ENCODE measurements around the gene UBAP1. TPM values are rescaled to one million over a fixed set of nuclear protein-coding genes. Genes with fewer than 3 reads are reported as not detected.

The UBAP1 gene
- total and polyA plus RNA-seq, 2 of the 4 experiments (the other 2 are of a cell fraction), result 30.6 to 37.0 TPM

DNA sequence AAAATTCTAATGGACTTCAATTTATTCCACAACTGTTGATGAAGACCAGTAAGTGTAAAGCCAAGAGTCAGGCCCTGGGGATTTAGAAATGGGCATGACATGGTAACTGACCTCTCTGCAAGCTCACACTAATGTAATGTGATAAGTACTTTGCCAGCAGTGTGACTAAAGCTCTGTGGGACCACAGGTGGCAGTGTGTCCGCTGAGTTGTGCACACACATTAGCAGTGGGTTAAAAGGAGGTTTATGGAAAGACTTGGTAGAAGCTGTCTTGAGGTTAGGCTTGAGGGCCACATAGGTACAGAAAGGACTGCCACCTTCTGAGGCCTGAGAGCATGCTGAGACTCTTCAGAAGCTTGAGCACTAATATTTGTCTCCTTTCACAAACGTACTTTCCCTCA, 67.6 kb downstream of the UBAP1 start:
- dilution Hi-C loops (cut with HindIII; ENCODE audit: low sequenced_read_pairs, unreplicated experiment) (no loop called here), intact Hi-C loops (cut with micrococcal nuclease) (no loop called here), in situ Hi-C loops (cut with MboI; ENCODE audit: low sequenced_read_pairs) (no loop called here)
- no peak overlapping the region for H3K23ac ChIP-seq (ENCODE audit: low read depth, low read length)
- no peak overlapping the region for H3K4ac ChIP-seq (ENCODE audit: low read depth, low read length)
- ChIA-PET CTCF (no interaction called here), POLR2A (ENCODE audit: unreplicated experiment) (no interaction called here)
- no peak overlapping the region for H2AFZ ChIP-seq (replicated peaks; ENCODE audit: low read length, poor library complexity)
- TF ChIP-seq, protein P1, sequence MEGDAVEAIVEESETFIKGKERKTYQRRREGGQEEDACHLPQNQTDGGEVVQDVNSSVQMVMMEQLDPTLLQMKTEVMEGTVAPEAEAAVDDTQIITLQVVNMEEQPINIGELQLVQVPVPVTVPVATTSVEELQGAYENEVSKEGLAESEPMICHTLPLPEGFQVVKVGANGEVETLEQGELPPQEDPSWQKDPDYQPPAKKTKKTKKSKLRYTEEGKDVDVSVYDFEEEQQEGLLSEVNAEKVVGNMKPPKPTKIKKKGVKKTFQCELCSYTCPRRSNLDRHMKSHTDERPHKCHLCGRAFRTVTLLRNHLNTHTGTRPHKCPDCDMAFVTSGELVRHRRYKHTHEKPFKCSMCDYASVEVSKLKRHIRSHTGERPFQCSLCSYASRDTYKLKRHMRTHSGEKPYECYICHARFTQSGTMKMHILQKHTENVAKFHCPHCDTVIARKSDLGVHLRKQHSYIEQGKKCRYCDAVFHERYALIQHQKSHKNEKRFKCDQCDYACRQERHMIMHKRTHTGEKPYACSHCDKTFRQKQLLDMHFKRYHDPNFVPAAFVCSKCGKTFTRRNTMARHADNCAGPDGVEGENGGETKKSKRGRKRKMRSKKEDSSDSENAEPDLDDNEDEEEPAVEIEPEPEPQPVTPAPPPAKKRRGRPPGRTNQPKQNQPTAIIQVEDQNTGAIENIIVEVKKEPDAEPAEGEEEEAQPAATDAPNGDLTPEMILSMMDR (conservative IDR thresholded peaks at IDR 0.05; ENCODE audit: low read depth, low read length), result no peak
- TF ChIP-seq POLR2A (IDR thresholded peaks at IDR 0.05; ENCODE audit: low read depth, low read length) (no peak), BHLHE40 (IDR thresholded peaks at IDR 0.05; ENCODE audit: low read depth, low read length) (no peak), MXI1 (IDR thresholded peaks at IDR 0.05; ENCODE audit: borderline replicate concordance, low read depth, low read length) (no peak), CHD1 (IDR thresholded peaks at IDR 0.05; ENCODE audit: low read depth, low read length) (no peak), FOS (IDR thresholded peaks at IDR 0.05; ENCODE audit: low read depth, low read length) (no peak), NFE2L2 (IDR thresholded peaks at IDR 0.05; ENCODE audit: low read depth, low read length) (no peak)
- TF ChIP-seq, protein P2, sequence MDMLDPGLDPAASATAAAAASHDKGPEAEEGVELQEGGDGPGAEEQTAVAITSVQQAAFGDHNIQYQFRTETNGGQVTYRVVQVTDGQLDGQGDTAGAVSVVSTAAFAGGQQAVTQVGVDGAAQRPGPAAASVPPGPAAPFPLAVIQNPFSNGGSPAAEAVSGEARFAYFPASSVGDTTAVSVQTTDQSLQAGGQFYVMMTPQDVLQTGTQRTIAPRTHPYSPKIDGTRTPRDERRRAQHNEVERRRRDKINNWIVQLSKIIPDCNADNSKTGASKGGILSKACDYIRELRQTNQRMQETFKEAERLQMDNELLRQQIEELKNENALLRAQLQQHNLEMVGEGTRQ (IDR thresholded peaks at IDR 0.05; ENCODE audit: low read depth, low read length), result no peak
- no peak overlapping the region for H2BK5ac ChIP-seq (ENCODE audit: low read depth, low read length, poor library complexity, severe bottlenecking)
- BruUV-seq (replicated peaks), result no TSS peak
- DNase-seq, result no peak
- H4K20me1 ChIP-seq (ENCODE audit: insufficient read depth, low read length), result peaks cover 36% of the 10 kb centered on the region
- no peak overlapping the region for H3K56ac ChIP-seq (ENCODE audit: extremely low read depth, insufficient read depth, low read length)
- H4K8ac ChIP-seq (ENCODE audit: low read depth in 2 of 2, low read length in 2 of 2), result no peak overlapping the region
- ATAC-seq (ENCODE audit: low read depth), result no peak
- H2AK5ac ChIP-seq (ENCODE audit: low read depth, low read length), result no peak overlapping the region
- no peak overlapping the region for H2BK15ac ChIP-seq (ENCODE audit: low read depth, low read length)
- no peak overlapping the region for H3K18ac ChIP-seq (ENCODE audit: low read depth, low read length)
- H4K5ac ChIP-seq (ENCODE audit: low read depth, low read length), result no peak overlapping the region
- H3K36me3 ChIP-seq (ENCODE audit: control insufficient read depth, insufficient read depth, low read length), result peaks cover 52% of the 10 kb centered on the region
- no peak overlapping the region for H3K14ac ChIP-seq (replicated peaks; ENCODE audit: low read depth, low read length)
- no peak overlapping the region for H3K4me3 ChIP-seq (ENCODE audit: insufficient read depth, low read depth, low read length)
- peaks cover 22 to 57% of the 10 kb centered on the region in 2 experiments for H3K79me1 ChIP-seq (ENCODE audit: low read depth in 1 of 2, low read length in 2 of 2)
- no peak overlapping the region for H3K27ac ChIP-seq (ENCODE audit: insufficient read depth, low read length)
- H3K9ac ChIP-seq (ENCODE audit: low read depth, low read length), result no peak overlapping the region
- H3K9me3 ChIP-seq (ENCODE audit: control insufficient read depth, insufficient read depth, low read length), result no peaks in the 10 kb centered on the region
- peaks cover 3% of the 10 kb centered on the region; the same call in 1 of the 2 replicates for H3K4me1 ChIP-seq (ENCODE audit: control insufficient read depth, insufficient read depth, low read length)
- peaks cover 19% of the 10 kb centered on the region for H3K9me1 ChIP-seq (ENCODE audit: insufficient read depth, low read length)
- no peak overlapping the region for H4K91ac ChIP-seq (ENCODE audit: insufficient read depth, low read depth, low read length)
- no peak overlapping the region for H2BK120ac ChIP-seq (ENCODE audit: low read depth, low read length)
- H2BK20ac ChIP-seq (ENCODE audit: low read depth, low read length), result no peak overlapping the region
- WGBS, 2 experiments (ENCODE audit: extremely low coverage in 2 of 2, insufficient read length in 1 of 2), result no CpG with 5 or more reads among the region's 2 CpGs
- H2AK9ac ChIP-seq (replicated peaks; ENCODE audit: low read depth, low read length, poor library complexity), result no peak overlapping the region
- no peaks in the 10 kb centered on the region for H3K27me3 ChIP-seq (ENCODE audit: control insufficient read depth, insufficient read depth, low read length)
- H3K4me2 ChIP-seq (ENCODE audit: low read depth, low read length), result no peak overlapping the region

Data from IMR-90 (cell line).